ENCODE data around the gene ADH6. TPM values are rescaled to one million over a fixed set of nuclear protein-coding genes. Genes with fewer than 3 reads are reported as not detected.
A peak's percentile ranks its signal among the peaks of the same experiment; 100 is the strongest.

Gene ADH6
- total and polyA plus RNA-seq, 2 of the 13 experiments (the other 11 are each of a cell fraction or from before 2014, with no cell fraction given) = 39.8 to 73.9 TPM

- POLR2A ChIA-PET = interaction anchor here (1.2 to 1.4 kb wide), 2 partner anchors 77 to 181 kb away, joined by 4 to 5 read pairs; partner anchors contain the start of gene ADH4
- H2AFZ ChIP-seq (ENCODE audit: low read length) = no peak overlapping the region
- ATAC-seq = peak; percentile 29; the same call in 2 of the 3 replicates
- H3K36me3 ChIP-seq (replicated peaks in 1 of 2; ENCODE audit: control insufficient read depth in 1 of 2, insufficient read depth in 2 of 2, low read length in 2 of 2) = no peaks in the 10 kb centered on the region
- H3K4me2 ChIP-seq (ENCODE audit: low read depth, low read length) = no peak overlapping the region
- no peak overlapping the region for H3K27ac ChIP-seq (ENCODE audit: extremely low read length, insufficient read depth, low read length)
- peak; percentile 70 for DNase-seq (ENCODE audit: low spot score)
- H4K20me1 ChIP-seq (ENCODE audit: insufficient read depth, low read length) = no peaks in the 10 kb centered on the region
- H3K9me3 ChIP-seq (ENCODE audit: low read length) = no peaks in the 10 kb centered on the region
- in situ Hi-C loops (cut with HindIII; ENCODE audit: extremely low pct_ligation_motif_present, low pct_unique_long_range_greater_than_20kb) (no loop called here), intact Hi-C loops (cut with micrococcal nuclease; ENCODE audit: unreplicated experiment) (no loop called here)
- no TSS peak for BruUV-seq (replicated peaks)
- H3K9ac ChIP-seq (ENCODE audit: insufficient read depth, low read depth, low read length) = no peak overlapping the region
- H3K79me2 ChIP-seq (ENCODE audit: insufficient read depth, low read length) = peaks cover 20% of the 10 kb centered on the region
- peaks cover 40% of the 10 kb centered on the region for H3K4me1 ChIP-seq (ENCODE audit: insufficient read depth, low read length)
- CTCF ChIA-PET (ENCODE audit: low intra/inter-chr PET ratio, low total read pairs) = no interaction called here
- peak; percentile 15 for FAIRE-seq
- H3K4me3 ChIP-seq (replicated peaks in 1 of 3; ENCODE audit: insufficient read depth in 1 of 3, low read depth in 2 of 3, low read length in 3 of 3) = no peak overlapping the region
- 7% methylated on average over 1 of the region's 1 CpG for WGBS (ENCODE audit: low lambda C conversion rate)
- no peaks in the 10 kb centered on the region; a peak in 1 of 5 replicates for H3K27me3 ChIP-seq (ENCODE audit: control insufficient read depth in 1 of 2, insufficient read depth in 2 of 2, low read length in 2 of 2)
- peak in 1 of 2 experiments; percentile 37; a peak in 1 of 4 replicates for TF ChIP-seq EP300 (IDR thresholded peaks at IDR 0.05; ENCODE audit: low read depth in 2 of 2, low read length in 2 of 2)
- no peak for TF ChIP-seq EP300 (CRISPR knock-in tag; IDR thresholded peaks at IDR 0.05; ENCODE audit: borderline replicate concordance)
- TF ChIP-seq, protein P1, sequence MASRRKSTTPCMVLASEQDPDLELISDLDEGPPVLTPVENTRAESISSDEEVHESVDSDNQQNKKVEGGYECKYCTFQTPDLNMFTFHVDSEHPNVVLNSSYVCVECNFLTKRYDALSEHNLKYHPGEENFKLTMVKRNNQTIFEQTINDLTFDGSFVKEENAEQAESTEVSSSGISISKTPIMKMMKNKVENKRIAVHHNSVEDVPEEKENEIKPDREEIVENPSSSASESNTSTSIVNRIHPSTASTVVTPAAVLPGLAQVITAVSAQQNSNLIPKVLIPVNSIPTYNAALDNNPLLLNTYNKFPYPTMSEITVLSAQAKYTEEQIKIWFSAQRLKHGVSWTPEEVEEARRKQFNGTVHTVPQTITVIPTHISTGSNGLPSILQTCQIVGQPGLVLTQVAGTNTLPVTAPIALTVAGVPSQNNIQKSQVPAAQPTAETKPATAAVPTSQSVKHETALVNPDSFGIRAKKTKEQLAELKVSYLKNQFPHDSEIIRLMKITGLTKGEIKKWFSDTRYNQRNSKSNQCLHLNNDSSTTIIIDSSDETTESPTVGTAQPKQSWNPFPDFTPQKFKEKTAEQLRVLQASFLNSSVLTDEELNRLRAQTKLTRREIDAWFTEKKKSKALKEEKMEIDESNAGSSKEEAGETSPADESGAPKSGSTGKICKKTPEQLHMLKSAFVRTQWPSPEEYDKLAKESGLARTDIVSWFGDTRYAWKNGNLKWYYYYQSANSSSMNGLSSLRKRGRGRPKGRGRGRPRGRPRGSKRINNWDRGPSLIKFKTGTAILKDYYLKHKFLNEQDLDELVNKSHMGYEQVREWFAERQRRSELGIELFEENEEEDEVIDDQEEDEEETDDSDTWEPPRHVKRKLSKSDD (CRISPR knock-in tag; IDR thresholded peaks at IDR 0.05; ENCODE audit: low read depth) = no peak
- TF ChIP-seq ZFP37 (CRISPR knock-in tag; IDR thresholded peaks at IDR 0.05; ENCODE audit: borderline replicate concordance) = no peak
- TF ChIP-seq ZNF431 (CRISPR knock-in tag; IDR thresholded peaks at IDR 0.05; ENCODE audit: borderline replicate concordance, low read depth) = no peak
- no peak for TF ChIP-seq HNRNPK (IDR thresholded peaks at IDR 0.05; ENCODE audit: low read depth, low read length, poor library complexity, severe bottlenecking)
- no peak for TF ChIP-seq MED1 (CRISPR knock-in tag; IDR thresholded peaks at IDR 0.05)
- no peak for TF ChIP-seq HES4 (CRISPR knock-in tag; IDR thresholded peaks at IDR 0.05; ENCODE audit: borderline replicate concordance)
- no peak for TF ChIP-seq ZFP82 (CRISPR knock-in tag; IDR thresholded peaks at IDR 0.05; ENCODE audit: borderline replicate concordance)
- TF ChIP-seq REL (CRISPR knock-in tag; conservative IDR thresholded peaks at IDR 0.05) = no peak
- TF ChIP-seq, protein P2, sequence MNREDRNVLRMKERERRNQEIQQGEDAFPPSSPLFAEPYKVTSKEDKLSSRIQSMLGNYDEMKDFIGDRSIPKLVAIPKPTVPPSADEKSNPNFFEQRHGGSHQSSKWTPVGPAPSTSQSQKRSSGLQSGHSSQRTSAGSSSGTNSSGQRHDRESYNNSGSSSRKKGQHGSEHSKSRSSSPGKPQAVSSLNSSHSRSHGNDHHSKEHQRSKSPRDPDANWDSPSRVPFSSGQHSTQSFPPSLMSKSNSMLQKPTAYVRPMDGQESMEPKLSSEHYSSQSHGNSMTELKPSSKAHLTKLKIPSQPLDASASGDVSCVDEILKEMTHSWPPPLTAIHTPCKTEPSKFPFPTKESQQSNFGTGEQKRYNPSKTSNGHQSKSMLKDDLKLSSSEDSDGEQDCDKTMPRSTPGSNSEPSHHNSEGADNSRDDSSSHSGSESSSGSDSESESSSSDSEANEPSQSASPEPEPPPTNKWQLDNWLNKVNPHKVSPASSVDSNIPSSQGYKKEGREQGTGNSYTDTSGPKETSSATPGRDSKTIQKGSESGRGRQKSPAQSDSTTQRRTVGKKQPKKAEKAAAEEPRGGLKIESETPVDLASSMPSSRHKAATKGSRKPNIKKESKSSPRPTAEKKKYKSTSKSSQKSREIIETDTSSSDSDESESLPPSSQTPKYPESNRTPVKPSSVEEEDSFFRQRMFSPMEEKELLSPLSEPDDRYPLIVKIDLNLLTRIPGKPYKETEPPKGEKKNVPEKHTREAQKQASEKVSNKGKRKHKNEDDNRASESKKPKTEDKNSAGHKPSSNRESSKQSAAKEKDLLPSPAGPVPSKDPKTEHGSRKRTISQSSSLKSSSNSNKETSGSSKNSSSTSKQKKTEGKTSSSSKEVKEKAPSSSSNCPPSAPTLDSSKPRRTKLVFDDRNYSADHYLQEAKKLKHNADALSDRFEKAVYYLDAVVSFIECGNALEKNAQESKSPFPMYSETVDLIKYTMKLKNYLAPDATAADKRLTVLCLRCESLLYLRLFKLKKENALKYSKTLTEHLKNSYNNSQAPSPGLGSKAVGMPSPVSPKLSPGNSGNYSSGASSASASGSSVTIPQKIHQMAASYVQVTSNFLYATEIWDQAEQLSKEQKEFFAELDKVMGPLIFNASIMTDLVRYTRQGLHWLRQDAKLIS (CRISPR knock-in tag; IDR thresholded peaks at IDR 0.05) = no peak
- TF ChIP-seq HOXD1 (CRISPR knock-in tag; IDR thresholded peaks at IDR 0.05) = no peak
- TF ChIP-seq, protein P3, sequence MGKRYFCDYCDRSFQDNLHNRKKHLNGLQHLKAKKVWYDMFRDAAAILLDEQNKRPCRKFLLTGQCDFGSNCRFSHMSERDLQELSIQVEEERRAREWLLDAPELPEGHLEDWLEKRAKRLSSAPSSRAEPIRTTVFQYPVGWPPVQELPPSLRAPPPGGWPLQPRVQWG (CRISPR knock-in tag; IDR thresholded peaks at IDR 0.05; ENCODE audit: borderline replicate concordance, low read depth) = no peak
- TF ChIP-seq RFX5 (IDR thresholded peaks at IDR 0.05; ENCODE audit: low read depth, low read length) = no peak
- TF ChIP-seq, protein P4, sequence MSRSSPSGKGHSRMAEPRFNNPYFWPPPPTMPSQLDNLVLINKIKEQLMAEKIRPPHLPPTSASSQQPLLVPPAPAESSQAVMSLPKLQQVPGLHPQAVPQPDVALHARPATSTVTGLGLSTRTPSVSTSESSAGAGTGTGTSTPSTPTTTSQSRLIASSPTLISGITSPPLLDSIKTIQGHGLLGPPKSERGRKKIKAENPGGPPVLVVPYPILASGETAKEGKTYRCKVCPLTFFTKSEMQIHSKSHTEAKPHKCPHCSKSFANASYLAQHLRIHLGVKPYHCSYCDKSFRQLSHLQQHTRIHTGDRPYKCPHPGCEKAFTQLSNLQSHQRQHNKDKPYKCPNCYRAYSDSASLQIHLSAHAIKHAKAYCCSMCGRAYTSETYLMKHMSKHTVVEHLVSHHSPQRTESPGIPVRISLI (CRISPR knock-in tag; IDR thresholded peaks at IDR 0.05; ENCODE audit: borderline replicate concordance) = peak; percentile 50; the same call in 1 of the 2 replicates
Measured at GRCh38 chr4:99221980-99222379, 2.9 kb upstream of the ADH6 start.

Measured in HepG2 (cell line).